HG02642 (cell line): ENCODE results near the gene PXMP2.

Experiments used
- ATAC-seq: cut with Tn5 transposase; IDR thresholded peaks from one replicate; pipeline ENCODE4 v1.9.1; 2021; ENCODE audit warnings: mild to moderate bottlenecking; ENCODE audit not compliant: unreplicated experiment, poor library complexity

Gene PXMP2

DNA sequence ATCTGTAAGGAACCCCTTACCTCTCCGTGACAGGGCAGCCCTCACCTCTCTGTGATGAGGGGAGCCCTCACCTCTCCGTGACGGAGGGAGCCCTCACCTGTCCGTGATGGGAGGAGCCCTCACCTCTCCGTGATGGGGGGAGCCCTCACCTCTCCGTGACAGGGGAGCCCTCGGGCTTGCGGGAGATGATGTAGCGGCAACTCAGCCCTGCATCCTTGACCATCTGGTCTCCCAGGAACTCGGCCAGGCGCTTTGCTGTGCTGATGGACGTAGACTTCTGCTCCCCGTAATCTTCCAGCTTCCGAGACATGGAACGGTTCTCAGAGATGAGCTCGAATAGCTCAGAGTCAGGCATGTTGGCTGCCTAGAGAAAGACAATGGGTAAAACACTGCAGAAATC, 28.2 kb upstream of the PXMP2 start:
- no peak for ATAC-seq

DNA sequence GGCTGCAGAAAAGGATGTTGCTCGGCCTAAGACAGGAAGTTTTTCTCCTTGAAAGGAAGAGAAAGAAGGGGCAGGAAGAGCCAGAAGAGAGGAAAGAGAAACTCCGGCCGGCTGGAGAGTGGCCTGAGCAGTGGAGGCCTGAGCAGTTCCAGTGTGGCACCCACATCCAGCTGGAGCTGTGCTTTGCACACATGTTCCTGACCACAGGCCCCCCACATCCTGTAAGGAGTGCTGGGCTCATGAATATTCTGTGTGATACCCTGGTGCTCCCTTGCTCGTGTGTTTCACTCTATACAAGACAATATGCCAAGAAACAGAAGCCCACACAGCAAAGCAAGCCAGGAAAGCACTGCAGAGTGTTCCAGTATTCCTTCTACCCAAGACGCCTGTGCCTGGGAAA, 27.3 kb upstream of the PXMP2 start:
- ATAC-seq: no peak

GRCh38 chr12:132660996-132661395, 26.4 kb upstream of the PXMP2 start:
- no peak for ATAC-seq

DNA sequence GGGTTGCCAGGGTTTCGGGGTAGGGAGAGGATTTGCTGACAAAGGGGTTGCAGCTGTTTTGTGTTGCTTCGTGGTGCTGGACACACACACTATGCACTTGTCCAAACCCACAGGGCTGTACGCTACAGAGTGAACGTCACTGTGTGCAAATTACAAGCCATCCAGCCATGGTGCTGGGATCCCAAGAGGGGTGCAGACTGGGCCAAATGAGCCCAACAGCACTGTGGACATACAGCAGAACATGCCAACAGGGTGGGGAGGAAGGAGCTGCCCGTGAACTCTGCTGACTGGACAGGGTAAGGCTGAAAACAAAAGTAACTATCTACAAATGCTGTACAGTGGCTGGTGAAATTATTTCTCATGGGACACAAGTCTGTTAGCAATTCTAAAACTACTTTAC, 25.4 kb upstream of the PXMP2 start:
- ATAC-seq: no peak

GRCh38 chr12:132662901-132663755, 24.3 kb upstream of the PXMP2 start:
- ATAC-seq: no peak

- ATAC-seq: no peak
These were observed 22.9 kb upstream of the PXMP2 start for GRCh38 chr12:132664206-132665148.

GRCh38 chr12:132665149-132665491, 22.3 kb upstream of the PXMP2 start:
- ATAC-seq: no peak

- no peak for ATAC-seq
These were observed 21.6 kb upstream of the PXMP2 start for GRCh38 chr12:132665794-132666193.

DNA sequence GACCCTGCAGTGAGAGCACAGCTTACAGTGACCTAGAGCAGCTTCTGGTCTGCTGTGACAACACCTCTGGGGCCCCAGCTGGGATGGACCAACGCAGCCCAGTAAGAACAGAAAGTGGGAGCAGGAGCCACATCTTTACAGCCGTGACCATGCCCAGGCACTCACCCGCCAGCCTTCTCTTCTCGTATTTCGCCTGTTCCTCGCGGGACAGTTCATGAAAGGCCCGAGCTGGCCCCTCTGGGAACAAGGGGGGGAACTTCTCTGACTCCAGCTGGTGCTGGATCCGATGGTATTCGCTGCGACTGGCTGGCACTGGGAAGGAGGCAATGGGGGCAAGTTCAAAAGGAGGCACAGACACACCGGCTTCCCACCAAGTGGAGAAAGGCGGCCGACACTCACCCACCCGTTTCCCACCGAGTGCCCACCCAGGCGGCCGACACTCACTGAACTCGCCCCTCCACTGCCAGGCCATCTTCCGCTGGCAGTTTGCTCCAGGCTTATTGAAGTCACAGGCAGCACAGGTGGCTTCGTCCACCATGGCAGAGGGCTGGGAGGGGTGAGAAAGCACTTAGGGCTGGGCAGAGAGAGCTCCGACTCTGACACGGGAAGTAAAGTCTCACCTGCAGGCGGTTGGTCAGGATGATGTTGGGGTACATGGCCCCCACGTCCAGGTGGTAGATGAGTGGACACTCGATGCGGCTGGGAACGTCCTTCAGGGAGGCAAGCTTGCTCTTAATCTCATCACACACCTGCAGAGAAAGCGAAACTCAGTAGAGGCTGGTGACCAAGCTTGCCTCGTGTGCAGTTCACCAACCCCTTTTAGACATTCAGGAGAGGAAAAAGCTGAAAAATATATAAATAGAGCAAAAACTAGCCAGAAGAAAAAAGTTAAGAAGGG, 18.9 kb upstream of the PXMP2 start:
- ATAC-seq: no peak

DNA sequence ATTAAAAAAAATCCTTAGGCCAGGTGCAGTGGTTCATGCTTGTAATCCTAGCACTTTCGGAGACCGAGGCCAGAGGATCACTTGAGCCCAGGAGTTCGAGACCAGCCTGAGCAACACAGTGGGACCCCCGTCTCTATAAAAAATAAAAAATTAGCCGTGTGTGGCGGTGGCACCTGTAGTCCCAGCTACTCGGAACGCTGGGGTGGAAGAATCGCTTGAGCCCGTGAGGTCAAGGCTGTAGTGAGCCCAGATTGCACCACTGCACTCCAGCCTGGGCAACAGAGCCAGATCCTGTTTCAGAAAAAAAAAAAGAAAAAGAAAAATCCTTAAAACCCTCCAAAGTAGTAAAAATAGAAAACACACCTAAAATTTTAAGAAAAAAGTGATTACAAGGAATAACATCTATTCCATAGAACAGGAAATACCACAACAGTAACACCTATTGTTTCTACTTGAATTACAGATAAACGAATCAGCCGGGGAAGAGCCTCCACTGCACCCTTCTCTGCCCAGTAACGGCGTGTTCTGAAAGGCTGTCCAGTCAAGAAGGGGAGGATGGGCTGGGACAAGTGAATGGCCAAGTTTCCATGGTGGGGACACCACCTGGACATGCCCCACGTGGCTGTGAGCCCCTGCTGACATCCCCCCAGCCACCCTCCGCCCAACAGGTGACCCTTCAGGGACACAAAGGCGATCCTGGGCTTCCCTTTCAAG, 18.1 kb upstream of the PXMP2 start:
- ATAC-seq: no peak

- no peak for ATAC-seq
These were observed 15.3 kb upstream of the PXMP2 start for GRCh38 chr12:132672116-132672515.

GRCh38 chr12:132672678-132673077, 14.7 kb upstream of the PXMP2 start:
- ATAC-seq: no peak

DNA sequence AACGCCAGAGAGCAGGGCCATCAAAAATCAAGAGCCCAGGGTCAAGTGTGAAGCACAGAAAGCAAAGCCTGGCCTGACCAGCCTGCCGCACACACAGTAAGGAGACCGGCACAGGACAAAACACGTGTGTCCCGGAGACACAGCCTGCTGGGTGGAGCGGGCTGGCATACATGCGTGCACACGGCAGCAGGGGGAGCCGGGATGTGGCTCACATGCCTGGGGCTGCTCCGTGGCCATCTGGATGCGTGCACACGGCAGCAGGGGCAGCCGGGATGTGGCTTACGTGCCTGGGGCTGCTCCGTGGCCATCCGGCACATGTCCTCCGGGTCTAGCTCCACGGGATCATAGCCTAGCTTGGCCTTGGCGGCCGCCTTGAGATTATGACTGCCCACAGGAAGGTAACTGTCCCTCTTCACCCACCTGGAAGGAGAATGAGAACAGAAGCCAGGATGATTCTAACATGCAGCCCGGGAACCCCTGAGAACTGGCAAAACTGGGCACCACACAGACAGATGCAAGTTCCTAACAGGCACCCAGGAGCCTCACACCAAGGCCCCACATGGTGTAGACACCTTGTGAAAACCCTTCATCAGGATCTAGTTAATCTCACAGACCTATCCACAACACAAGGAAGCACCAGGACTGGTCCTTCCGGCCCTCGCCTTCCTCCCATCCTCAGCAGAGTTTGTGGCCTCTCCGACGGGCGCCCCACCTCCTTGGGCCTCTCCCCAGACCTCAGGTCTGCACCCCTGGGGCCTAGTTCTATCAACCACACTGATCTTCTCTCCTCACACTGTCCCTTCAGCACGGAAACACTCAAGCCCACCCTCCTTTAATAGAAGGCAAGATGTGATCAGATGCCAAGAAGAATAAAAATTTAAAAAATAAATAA, 13.9 kb upstream of the PXMP2 start:
- ATAC-seq: no peak

DNA sequence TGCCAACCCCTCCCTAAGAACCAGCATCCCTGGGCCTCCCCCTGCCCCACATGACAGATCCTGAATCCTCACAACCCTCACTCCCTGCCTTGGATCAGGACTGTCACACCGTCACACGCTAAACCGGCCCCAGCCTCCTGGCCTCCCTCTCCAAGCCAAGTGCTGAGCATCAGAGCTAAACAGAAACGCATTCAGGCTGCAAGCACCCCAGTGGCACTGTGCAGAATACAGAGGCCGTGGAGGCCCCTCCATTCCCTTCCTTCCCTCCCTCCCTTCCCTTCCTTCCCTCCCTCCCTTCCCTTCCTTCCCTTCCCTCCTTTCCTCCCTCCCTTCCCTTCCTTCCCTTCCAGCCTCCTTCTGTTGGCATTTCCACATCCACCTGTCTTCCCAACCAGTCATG, 12.8 kb upstream of the PXMP2 start:
- no peak for ATAC-seq

GRCh38 chr12:132675757-132676432, 11.5 kb upstream of the PXMP2 start:
- ATAC-seq: no peak

GRCh38 chr12:132677492-132677891, 9.9 kb upstream of the PXMP2 start:
- ATAC-seq: no peak

DNA sequence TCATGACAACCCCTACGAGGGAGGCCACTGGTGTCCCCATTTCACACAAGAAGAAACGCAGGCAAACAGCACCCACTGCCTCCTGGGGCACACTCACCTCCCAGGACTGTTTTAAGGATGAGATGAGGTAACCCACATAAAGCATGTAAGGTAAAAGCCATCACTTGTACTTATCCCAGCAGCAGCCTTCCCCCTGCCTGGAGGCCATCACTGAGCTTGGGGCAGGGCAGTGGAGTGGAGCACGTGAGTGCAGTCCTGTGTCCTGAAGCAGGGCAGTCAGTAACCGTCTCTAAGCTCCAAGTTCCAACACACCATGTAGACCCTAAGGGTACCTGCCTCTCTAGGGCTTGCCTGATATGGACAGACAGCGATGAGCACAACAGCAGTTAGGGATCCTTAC, 2.0 kb upstream of the PXMP2 start:
- ATAC-seq: no peak

DNA sequence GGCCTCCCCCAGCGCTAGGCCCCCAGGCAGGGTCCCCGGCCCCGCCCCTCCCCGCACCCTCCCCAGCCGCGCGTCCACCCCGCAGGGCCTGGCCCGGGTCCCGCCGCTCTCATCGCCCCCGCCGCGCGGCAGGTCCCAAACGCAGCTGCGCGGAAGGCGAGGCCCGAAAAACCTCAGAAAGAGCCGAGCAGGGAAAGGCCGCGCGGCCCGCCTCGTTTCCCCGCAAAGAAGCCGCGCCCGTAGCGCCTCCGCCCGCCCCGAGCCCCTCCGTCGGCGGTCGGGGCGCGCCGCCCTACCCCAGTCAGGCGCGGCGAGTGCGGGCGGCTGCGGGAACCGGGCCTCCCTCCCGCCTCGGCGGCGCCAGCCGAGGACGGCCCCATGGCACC, 569 bp upstream of the PXMP2 start:
- peak; percentile 20 for ATAC-seq
